Neural crest cell (in vitro differentiated cells): ENCODE measurements around the gene TMEM240. TPM values are rescaled to one million over a fixed set of nuclear protein-coding genes. Genes with fewer than 3 reads are reported as not detected.
A peak's percentile ranks its signal among the peaks of the same experiment; 100 is the strongest.
"Not testable (repeated sequence)": the region's sequence is repeated elsewhere in the genome, so short reads cannot be mapped to it uniquely, and the experiment has no call there.

Source experiments
- DNase-seq: peaks from one replicate; pipeline ENCODE4 v3.0.0; 2021; ENCODE audit warnings: low read depth, mixed read lengths, low spot score
- H3K27ac Mint-ChIP-seq: one replicate; pipeline ENCODE4 v1.8.0; 2021; ENCODE audit warnings: mild to moderate bottlenecking, mixed read lengths; ENCODE audit not compliant: unreplicated experiment
- H3K27me3 Mint-ChIP-seq: 2 replicates; pipeline ENCODE4 v1.8.0; 2021; ENCODE audit warnings: low read depth, mild to moderate bottlenecking, mixed read lengths
- H3K36me3 Mint-ChIP-seq: 2 replicates; pipeline ENCODE4 v1.8.0; 2021; ENCODE audit warnings: low read depth, mild to moderate bottlenecking, mixed read lengths
- H3K4me1 Mint-ChIP-seq: 2 replicates; pipeline ENCODE4 v1.8.0; 2021; ENCODE audit warnings: mixed read lengths
- H3K4me3 Mint-ChIP-seq: one replicate; pipeline ENCODE4 v1.8.0; 2021; ENCODE audit warnings: mild to moderate bottlenecking, mixed read lengths
- H3K9me3 Mint-ChIP-seq: 2 replicates; pipeline ENCODE4 v1.8.0; 2021; ENCODE audit warnings: mixed read lengths
- total RNA-seq: library from RNA; stranded (reverse); gene quantifications from 2 replicates; pipeline ENCODE4 v1.2.1, GENCODE V29; 2021
- TF ChIP-seq, protein P1 (sequence below): fragments of 200-600 bp; sonication (generic); conservative IDR thresholded peaks from 2 replicates; pipeline ENCODE4 v1.5.0; 2021; ENCODE audit warnings: antibody characterized with exemption, mild to moderate bottlenecking

The TMEM240 gene
- total RNA-seq, 1 donor from 2014 or later = 16.9 TPM

DNA sequence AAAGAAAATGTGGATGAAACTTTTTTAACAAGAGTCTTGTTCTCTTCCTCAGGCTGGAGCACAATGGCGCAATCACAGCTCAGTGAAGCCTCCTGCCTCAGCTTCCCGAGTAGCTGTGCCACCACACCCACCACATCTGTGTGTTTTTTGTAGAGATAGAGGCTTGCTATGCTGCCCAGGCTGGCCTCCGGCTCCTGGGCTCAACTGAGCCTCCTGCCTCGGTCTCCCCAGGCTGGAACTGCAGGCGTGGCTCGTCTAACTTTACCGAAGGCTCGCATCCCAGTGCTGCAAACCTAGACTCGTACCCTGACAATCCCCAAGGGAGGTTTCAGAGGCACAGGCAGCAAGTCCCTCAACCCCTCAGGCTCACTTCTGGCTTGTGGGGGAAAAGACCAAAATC is 19.8 kb upstream of the TMEM240 start:
- DNase-seq = no peak
- H3K9me3 Mint-ChIP-seq = no peaks in the 10 kb centered on the region
- peaks cover 15% of the 10 kb centered on the region for H3K4me1 Mint-ChIP-seq
- TF ChIP-seq, protein P1, sequence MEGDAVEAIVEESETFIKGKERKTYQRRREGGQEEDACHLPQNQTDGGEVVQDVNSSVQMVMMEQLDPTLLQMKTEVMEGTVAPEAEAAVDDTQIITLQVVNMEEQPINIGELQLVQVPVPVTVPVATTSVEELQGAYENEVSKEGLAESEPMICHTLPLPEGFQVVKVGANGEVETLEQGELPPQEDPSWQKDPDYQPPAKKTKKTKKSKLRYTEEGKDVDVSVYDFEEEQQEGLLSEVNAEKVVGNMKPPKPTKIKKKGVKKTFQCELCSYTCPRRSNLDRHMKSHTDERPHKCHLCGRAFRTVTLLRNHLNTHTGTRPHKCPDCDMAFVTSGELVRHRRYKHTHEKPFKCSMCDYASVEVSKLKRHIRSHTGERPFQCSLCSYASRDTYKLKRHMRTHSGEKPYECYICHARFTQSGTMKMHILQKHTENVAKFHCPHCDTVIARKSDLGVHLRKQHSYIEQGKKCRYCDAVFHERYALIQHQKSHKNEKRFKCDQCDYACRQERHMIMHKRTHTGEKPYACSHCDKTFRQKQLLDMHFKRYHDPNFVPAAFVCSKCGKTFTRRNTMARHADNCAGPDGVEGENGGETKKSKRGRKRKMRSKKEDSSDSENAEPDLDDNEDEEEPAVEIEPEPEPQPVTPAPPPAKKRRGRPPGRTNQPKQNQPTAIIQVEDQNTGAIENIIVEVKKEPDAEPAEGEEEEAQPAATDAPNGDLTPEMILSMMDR = no peak
- H3K27me3 Mint-ChIP-seq = no peaks in the 10 kb centered on the region
- H3K27ac Mint-ChIP-seq = no peak overlapping the region
- peaks cover 13% of the 10 kb centered on the region for H3K36me3 Mint-ChIP-seq
- H3K4me3 Mint-ChIP-seq = no peak overlapping the region

- H3K9me3 Mint-ChIP-seq = no peaks in the 10 kb centered on the region
- peak overlapping the region; percentile 14 for H3K4me3 Mint-ChIP-seq
- H3K27me3 Mint-ChIP-seq = peaks cover 2% of the 10 kb centered on the region
- H3K36me3 Mint-ChIP-seq = peaks cover 4% of the 10 kb centered on the region
- no peak for DNase-seq
- TF ChIP-seq, protein P1 = no peak
- H3K27ac Mint-ChIP-seq = no peak overlapping the region
- peaks cover 16% of the 10 kb centered on the region for H3K4me1 Mint-ChIP-seq
These were observed 18.6 kb upstream of the TMEM240 start for GRCh38 chr1:1559066-1559465.

DNA sequence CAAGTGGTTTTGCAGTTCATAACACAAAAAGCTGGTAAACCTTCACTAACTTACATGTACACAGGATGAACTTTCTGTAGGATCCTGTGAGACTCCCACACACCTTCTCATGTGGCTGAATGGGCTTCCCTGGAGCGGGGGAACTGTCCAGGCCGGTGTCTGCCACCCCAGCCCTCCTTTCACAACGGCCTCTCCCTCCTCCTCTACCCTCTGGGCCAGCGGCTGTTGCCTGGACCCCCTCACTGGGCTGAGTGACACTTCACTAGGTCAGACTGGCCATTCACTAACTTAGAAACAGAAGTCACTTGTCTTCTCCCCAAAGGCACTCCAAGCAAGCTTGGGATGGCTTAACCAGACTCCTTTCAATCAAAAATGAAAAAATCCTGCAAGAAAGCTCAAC is 18.2 kb upstream of the TMEM240 start:
- peaks cover 16% of the 10 kb centered on the region for H3K4me1 Mint-ChIP-seq
- TF ChIP-seq, protein P1 = no peak
- H3K4me3 Mint-ChIP-seq = peak overlapping the region; percentile 14
- H3K36me3 Mint-ChIP-seq = no peaks in the 10 kb centered on the region
- no peaks in the 10 kb centered on the region for H3K9me3 Mint-ChIP-seq
- DNase-seq = no peak
- H3K27ac Mint-ChIP-seq = no peak overlapping the region
- H3K27me3 Mint-ChIP-seq = peaks cover 2% of the 10 kb centered on the region

DNA sequence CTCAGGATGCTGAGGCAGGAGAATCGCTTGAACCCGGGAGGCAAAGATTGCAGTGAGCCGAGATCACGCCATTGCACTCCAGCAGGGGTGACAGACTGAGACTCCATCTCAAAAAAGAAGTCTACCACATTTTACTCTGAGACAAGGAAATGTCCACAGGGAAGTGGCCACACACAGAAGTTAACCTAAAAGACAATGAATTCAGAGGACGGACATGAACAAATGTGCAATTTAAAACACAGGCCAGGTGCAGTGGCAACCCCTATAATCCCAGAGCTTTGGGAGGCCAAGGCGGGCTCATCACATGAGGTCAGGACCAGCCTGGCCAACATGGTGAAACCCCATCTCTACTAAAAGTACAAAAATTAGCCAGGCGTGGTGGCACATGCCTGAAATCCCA is 17.3 kb upstream of the TMEM240 start:
- H3K27me3 Mint-ChIP-seq, H3K4me3 Mint-ChIP-seq, H3K9me3 Mint-ChIP-seq, H3K27ac Mint-ChIP-seq, DNase-seq, H3K36me3 Mint-ChIP-seq: not testable (repeated sequence)
- peaks cover 16% of the 10 kb centered on the region for H3K4me1 Mint-ChIP-seq

DNA sequence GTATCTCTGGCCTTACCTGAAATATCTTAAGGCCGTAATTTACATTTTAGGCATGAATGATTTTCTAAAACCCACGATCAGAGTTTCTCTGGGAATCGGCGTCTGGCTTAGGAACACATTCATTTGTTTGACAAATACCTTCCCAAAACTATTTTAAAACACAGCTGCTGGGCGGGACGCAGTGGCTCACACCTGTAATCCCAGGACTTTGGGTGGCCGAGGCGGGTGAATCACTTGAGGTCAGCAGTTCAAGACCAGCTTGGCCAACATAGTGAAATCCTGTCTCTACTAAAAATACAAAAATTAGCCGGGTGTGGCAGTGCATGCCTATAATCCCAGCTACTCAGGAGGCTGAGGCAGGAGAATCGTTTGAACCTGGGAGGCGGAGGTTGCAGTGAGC is 16.5 kb upstream of the TMEM240 start:
- peaks cover 16% of the 10 kb centered on the region for H3K4me1 Mint-ChIP-seq
- not testable (repeated sequence) for H3K9me3 Mint-ChIP-seq, H3K27me3 Mint-ChIP-seq, H3K27ac Mint-ChIP-seq, H3K4me3 Mint-ChIP-seq, DNase-seq, H3K36me3 Mint-ChIP-seq

DNA sequence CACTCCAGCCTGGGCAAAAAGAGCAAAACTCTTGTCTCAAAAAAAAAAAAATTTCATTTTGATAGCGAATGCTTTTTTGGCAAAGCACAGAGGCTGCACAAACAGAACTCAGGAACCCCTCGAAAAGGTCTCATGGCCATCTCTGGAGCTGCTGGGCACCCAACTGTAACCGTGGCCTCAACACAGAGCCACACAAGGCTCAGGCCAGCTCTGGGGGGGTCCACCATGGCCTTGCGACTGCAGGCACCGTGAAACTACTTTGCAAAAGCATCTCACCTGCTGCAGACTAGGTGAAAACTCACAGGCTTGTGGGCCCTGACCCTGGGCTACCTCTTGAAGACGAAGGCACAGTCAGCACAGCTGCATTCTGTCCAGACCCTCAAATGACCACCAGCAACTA is 16.1 kb upstream of the TMEM240 start:
- Mint-ChIP-seq H3K4me3 (no peak overlapping the region), H3K27ac (no peak overlapping the region), H3K9me3 (no peaks in the 10 kb centered on the region), H3K27me3 (peaks cover 6% of the 10 kb centered on the region), H3K4me1 (peaks cover 16% of the 10 kb centered on the region), H3K36me3 (no peaks in the 10 kb centered on the region)
- TF ChIP-seq, protein P1 = no peak
- DNase-seq = no peak
